Fibroblast of lung (primary cell): ENCODE data around the gene CAPZB. TPM values are rescaled to one million over a fixed set of nuclear protein-coding genes. Genes with fewer than 3 reads are reported as not detected.

Source experiments
- DNase-seq, 2 donors: peaks; one replicate each; pipeline versions ENCODE4 v3.0.0 to v3.0.0-alpha.2; 2010; ENCODE audit warnings: low read depth in 2 of 2
- H2AFZ ChIP-seq: 2 replicates; pipeline ENCODE4 v1.5.1; 2012; ENCODE audit warnings: low read length, control low read depth, inconsistent platforms
- H3K27ac ChIP-seq: 2 replicates; pipeline ENCODE4 v1.5.1; 2011; ENCODE audit warnings: low read length, control low read depth; ENCODE audit not compliant: insufficient read depth
- H3K27me3 ChIP-seq: 2 replicates; pipeline ENCODE4 v1.5.1; 2011; ENCODE audit warnings: mild to moderate bottlenecking, low read length; ENCODE audit not compliant: control insufficient read depth, insufficient read depth
- H3K36me3 ChIP-seq: 2 replicates; pipeline ENCODE4 v1.5.1; 2011; ENCODE audit warnings: low read length; ENCODE audit not compliant: control insufficient read depth, insufficient read depth
- H3K4me1 ChIP-seq: 2 replicates; pipeline ENCODE4 v1.5.1; 2011; ENCODE audit warnings: low read length; ENCODE audit not compliant: control insufficient read depth, insufficient read depth; ENCODE audit errors: extremely low read depth
- H3K4me2 ChIP-seq: 2 replicates; pipeline ENCODE4 v1.5.1; 2011; ENCODE audit warnings: low read length, control low read depth; ENCODE audit not compliant: insufficient read depth; ENCODE audit errors: extremely low read depth
- H3K4me3 ChIP-seq, 4 experiments: fragments of 200-600 bp in 1 of 4; sonication (generic) in 1 of 4; replicated peaks in 1 of 4; 2 replicates each; pipeline ENCODE4 v1.5.1; 2011 to 2016; ENCODE audit warnings: low read length in 4 of 4, low read depth in 3 of 4, mild to moderate bottlenecking in 3 of 4, control low read depth in 2 of 4, inconsistent platforms in 1 of 4, mixed read lengths in 1 of 4; ENCODE audit not compliant: insufficient read depth in 1 of 4; ENCODE audit errors: control extremely low read depth in 1 of 4
- H3K79me2 ChIP-seq: 2 replicates; pipeline ENCODE4 v1.5.1; 2012; ENCODE audit warnings: mild to moderate bottlenecking, low read length, inconsistent platforms; ENCODE audit not compliant: control insufficient read depth, insufficient read depth
- H3K9ac ChIP-seq: 2 replicates; pipeline ENCODE4 v1.5.1; 2011; ENCODE audit warnings: mild to moderate bottlenecking, low read length, control low read depth; ENCODE audit not compliant: insufficient read depth
- H3K9me3 ChIP-seq: 2 replicates; pipeline ENCODE4 v1.5.1; 2012; ENCODE audit warnings: low read depth, low read length; ENCODE audit not compliant: control insufficient read depth, insufficient read depth
- H4K20me1 ChIP-seq: 2 replicates; pipeline ENCODE4 v1.5.1; 2011; ENCODE audit warnings: low read length; ENCODE audit not compliant: control insufficient read depth, insufficient read depth; ENCODE audit errors: extremely low read depth
- CTCF ChIP-seq, 2 donors: IDR thresholded peaks in 1 of 2; conservative IDR thresholded peaks in 1 of 2; 1 replicate in 1 of 2; 2 replicates in 1 of 2; pipeline ENCODE4 v1.5.1; 2011 to 2012; ENCODE audit warnings: low read length in 2 of 2, control low read depth in 1 of 2, inconsistent platforms in 1 of 2, low read depth in 1 of 2, mild to moderate bottlenecking in 1 of 2
- EZH2 ChIP-seq: IDR thresholded peaks from 2 replicates; pipeline ENCODE4 v1.5.1; 2012; ENCODE audit warnings: low read length, control low read depth, mild to moderate bottlenecking; ENCODE audit errors: missing control alignments
- polyA plus RNA-seq, 2 donors: library from polyadenylated mRNA; depleted of rRNA in 1 of 2; stranded (reverse) in 1 of 2; unstranded in 1 of 2; fragments of >200 nt; gene quantifications; 2 replicates each; pipeline ENCODE4 v1.2.1, GENCODE V29; 2011 to 2012; ENCODE audit warnings: missing spikeins in 1 of 2
- total RNA-seq: library from RNA; depleted of rRNA; stranded (reverse); fragments of >200 nt; gene quantifications from 2 replicates; pipeline ENCODE4 v1.2.1, GENCODE V29; 2014

The CAPZB gene
- total and polyA plus RNA-seq, 2 donors (not counting 1 experiment from before 2014, with no cell fraction given), result 104 to 495 TPM

GRCh38 chr1:19477284-19478249 lies 7.8 kb downstream of the CAPZB start:
- H4K20me1 ChIP-seq, result peaks cover 8% of the 10 kb centered on the region
- no peak overlapping the region for H3K4me3 ChIP-seq
- no peak for DNase-seq
- H3K27ac ChIP-seq, result peak overlapping the region; percentile 39
- TF ChIP-seq EZH2 (no peak), CTCF (conservative IDR thresholded peaks at IDR 0.05 in 1 of 2, IDR thresholded peaks at IDR 0.05 in 1 of 2; ENCODE audit: low read depth in 1 of 2, low read length in 2 of 2) (no peak)
- H3K4me1 ChIP-seq, result peaks cover 27% of the 10 kb centered on the region
- peak overlapping the region; percentile 46 for H3K4me2 ChIP-seq
- H3K36me3 ChIP-seq, result peaks cover 9% of the 10 kb centered on the region
- peaks cover 97% of the 10 kb centered on the region for H3K79me2 ChIP-seq
- H3K9me3 ChIP-seq, result no peaks in the 10 kb centered on the region
- H3K27me3 ChIP-seq, result no peaks in the 10 kb centered on the region
- H3K9ac ChIP-seq, result no peak overlapping the region
- no peak overlapping the region for H2AFZ ChIP-seq

- TF ChIP-seq EZH2 (no peak), CTCF (conservative IDR thresholded peaks at IDR 0.05 in 1 of 2, IDR thresholded peaks at IDR 0.05 in 1 of 2; ENCODE audit: low read depth in 1 of 2, low read length in 2 of 2) (no peak)
- Histone ChIP-seq H3K4me3 (no peak overlapping the region), H4K20me1 (peaks cover 8% of the 10 kb centered on the region), H3K9ac (no peak overlapping the region), H3K27ac (peak overlapping the region; percentile 39), H3K27me3 (no peaks in the 10 kb centered on the region), H3K79me2 (peaks cover 96% of the 10 kb centered on the region), H3K4me1 (peaks cover 20% of the 10 kb centered on the region), H3K9me3 (no peaks in the 10 kb centered on the region), H3K4me2 (peak overlapping the region; percentile 49), H3K36me3 (peaks cover 9% of the 10 kb centered on the region), H2AFZ (no peak overlapping the region)
- DNase-seq, result peak; percentile 42 to 59
Measured at GRCh38 chr1:19476450-19477190, 8.7 kb downstream of the CAPZB start.

- no peak for DNase-seq
- no peak overlapping the region for H3K27ac ChIP-seq
Measured at GRCh38 chr1:19475296-19475695, 10.0 kb downstream of the CAPZB start.

More at GRCh38 chr1:19475296-19475695, 10.0 kb downstream of the CAPZB start:
- no peaks in the 10 kb centered on the region for H3K9me3 ChIP-seq
- TF ChIP-seq CTCF (conservative IDR thresholded peaks at IDR 0.05 in 1 of 2, IDR thresholded peaks at IDR 0.05 in 1 of 2; ENCODE audit: low read depth in 1 of 2, low read length in 2 of 2) (no peak), EZH2 (no peak)
- peaks cover 94% of the 10 kb centered on the region for H3K79me2 ChIP-seq
- H3K36me3 ChIP-seq, result peaks cover 9% of the 10 kb centered on the region
- H2AFZ ChIP-seq, result no peak overlapping the region
- no peak overlapping the region for H3K9ac ChIP-seq
- H3K4me3 ChIP-seq, result no peak overlapping the region
- peaks cover 5% of the 10 kb centered on the region for H4K20me1 ChIP-seq
- no peak overlapping the region for H3K4me2 ChIP-seq
- no peaks in the 10 kb centered on the region for H3K27me3 ChIP-seq
- peaks cover 14% of the 10 kb centered on the region for H3K4me1 ChIP-seq
